NCI-H146 treated with DMSO at 0.1 percent for 48 hours (cell line): ENCODE results near the gene RERE.

ENCODE experiments used
- DNase-seq: peaks from one replicate; lab custom pipeline; 2025; ENCODE audit not compliant: unreplicated experiment; lab: John Stamatoyannopoulos, UW

Gene RERE

DNA sequence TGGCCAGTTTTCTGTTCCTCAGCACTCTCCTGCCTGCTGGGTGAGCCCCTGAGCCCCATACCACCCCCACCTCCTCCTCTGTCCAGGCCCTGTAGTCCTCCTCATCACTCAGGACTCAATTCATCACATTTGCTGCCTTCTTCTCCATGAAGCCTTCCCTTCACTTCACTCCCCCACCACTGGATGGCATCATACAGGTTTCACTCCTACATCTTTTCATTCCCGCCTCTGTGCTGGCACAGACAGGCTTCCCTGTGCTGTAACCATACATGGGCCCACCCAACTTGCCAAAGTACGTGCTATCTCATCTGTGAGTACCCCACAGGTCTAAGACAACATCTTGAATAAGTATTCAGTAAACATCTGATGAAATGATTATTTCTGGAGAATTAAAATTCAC lies 442.6 kb downstream of the RERE start:
- no peak for DNase-seq

DNA sequence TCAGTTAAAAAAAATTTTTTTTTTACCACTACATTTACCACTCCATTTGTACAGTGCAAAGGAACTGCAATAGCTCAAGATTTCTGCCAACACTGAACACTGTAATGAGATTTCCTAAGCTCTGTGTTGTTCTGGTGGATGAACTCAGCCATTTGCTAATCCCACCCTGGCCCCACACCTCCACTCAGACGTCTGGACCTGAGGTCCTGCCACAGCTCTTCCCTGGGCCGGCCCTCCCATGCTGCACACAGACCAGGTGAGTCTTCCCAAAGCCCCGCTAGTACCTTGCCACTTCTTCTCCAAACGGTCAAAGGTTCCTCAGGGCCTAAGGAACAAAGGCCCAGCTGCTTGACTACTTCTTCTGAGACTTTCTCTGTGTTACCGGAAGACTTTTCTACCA lies 443.1 kb downstream of the RERE start:
- DNase-seq = no peak

DNA sequence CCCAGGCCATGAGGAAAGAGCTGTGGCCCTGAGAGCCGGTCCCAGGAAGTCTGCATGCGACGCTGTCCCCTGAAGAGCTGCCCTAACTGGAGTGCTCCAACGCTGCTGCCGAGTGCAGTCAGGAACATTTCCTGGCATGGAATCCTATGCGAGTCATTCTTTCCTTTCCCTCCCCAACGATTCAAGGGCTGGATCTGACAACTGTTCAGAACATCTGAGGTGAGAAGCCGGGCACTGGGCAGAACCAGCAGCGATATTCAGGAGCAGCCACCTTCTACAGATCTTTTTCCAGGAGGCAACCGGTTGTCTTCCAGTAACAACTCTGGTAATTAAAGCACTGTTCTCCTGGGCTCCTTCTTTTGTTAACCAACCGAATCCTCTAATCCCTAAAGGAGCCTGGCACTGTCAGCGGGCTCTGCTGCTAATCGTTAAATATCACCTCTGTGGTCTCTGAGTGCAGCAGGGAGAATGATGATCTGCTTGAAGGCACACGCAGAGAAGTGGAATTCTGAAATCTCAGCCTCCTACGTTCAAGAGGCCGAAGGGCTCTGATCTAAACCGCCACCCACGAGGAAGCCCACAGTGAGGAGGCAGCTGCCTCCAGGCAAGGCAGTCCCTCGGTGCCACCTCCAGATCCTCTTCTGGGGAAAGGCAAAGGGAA lies 443.7 kb downstream of the RERE start:
- no peak for DNase-seq

DNA sequence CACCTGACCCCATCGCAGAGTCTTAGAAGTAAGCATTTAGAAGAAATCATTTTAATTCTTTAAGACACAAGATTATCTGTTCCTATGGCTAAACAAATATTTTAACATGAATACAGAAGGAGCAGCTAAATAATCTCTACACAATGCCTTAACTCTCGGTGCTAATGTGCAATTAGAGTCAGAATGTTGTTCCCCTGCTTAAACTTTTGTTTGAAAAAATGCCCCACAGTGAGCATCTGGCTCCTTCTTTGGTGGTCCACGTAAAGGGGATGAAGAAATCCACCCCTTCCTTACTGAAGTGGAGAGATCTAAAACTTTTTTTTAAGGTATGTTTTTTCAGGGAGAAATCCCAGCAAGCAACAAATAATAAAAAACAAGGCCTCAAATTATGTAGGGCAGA lies 444.3 kb downstream of the RERE start:
- no peak for DNase-seq

DNA sequence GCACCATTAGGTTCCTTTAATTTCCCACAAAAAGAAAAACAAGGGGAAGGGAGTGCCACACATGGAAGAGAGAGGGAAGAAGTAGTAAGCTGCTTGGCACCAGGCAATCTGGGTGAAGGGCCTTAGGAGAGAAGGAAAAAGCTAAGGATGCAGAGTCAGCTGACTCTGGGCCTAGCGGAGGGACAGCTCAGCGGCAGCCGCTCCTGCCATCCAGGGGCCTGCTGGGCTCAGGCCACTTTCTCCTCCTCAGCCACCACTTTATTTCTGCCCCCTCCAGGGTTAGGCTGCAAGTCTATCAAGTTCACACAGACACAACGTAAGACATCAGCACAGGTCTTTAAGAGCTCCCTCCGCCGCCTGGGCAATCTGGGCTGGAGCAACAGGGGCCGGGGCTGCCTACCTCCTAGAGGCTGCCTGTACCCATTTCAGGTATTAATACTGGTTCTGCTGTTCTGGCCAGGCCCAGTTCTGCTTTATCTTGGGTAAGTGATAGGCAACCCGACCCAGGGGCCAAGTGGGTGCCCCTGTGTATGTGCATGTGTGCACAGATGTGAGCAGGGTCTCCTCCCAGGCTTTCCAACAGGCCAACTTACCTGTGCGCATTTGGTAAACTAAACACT lies 446.0 kb downstream of the RERE start:
- DNase-seq = no peak

DNA sequence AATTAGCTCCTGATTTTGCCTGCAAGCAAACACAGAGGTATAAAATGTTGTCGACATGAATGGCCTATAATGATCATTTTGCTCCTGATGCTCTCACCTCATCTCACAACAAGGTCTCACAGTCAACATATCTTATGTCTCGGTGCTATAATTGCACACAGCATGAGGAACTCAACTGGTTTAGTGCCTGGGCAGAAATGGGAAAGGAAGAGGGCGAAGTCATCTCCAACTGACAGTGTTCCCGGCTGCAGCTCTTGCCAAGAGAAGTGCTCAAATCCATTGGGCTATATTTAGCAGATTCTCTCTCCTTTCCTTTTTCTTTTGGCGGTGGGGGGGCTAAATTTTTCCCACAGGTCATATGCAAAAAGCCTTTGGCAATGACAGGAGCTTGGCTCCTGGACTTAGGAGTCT lies 446.5 kb downstream of the RERE start:
- DNase-seq = no peak

DNA sequence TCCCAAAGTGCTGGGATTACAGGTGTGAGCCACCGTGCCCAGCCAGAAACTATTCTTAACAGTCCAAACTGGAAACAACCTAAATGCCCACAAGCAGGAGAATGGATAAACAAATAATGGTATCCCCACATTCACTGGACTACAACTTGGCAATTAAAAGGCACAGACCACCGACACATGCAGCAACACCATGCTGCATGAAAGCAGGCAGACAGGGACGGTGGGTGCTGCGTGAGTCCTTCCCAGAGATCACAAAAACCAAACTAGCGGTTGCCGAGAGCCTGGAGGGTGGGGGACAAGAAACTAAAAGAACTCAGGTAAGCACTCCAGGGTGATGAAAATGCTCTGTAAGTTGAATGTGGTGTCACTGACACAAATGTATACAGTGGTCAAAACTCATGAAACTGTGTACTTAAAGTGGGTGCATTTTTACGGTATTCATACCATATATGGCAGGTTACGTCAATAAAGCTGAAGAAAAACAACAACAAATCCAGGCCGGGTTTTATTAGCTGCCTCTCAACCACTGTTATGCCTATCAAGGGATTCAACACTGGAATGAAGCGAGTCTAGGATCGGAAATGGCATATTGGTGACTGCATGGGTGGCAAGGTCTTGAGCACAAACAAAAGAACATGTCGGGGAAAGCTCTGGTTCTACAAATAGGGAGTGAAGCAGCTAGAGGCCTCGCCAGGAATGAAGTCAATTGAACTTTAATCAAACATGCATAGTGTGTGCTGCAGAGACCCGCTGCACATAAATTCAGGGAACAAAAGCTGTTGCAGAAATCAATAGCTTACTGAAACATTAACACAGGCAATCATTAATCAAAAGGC lies 447.2 kb downstream of the RERE start:
- DNase-seq = peak; percentile 61

DNA sequence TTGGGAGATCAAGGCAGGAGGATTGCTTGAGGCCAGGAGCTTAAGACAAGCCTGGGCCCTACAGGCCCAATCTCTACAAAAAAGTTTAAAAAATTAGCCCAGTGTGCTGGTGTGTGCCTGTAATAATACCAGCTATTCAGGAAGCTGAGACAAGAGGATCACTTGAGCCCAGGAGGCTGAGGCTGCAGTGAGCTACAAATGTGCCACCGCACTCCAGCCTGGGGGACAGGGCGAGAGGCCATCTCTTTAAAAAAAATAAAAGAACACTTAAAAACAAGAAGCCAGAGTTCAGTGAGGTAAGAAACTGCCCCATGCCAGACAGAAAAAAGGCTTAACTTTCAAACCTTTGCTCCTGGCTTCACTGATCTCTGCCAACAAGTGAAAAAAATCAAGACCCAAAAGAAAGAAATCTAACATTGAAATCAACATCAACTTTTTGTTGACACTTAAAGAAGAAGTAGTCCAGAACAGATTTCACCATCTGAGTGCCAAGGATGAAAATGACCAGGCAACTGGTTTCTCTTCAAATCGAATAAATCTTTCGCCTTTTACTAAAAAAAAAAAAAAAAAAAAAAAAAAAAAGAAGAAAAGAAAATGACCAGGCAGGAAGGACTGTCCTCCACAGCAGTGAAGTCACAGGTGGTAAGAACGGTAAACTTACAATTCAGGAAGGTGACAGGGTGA lies 448.3 kb downstream of the RERE start:
- no peak for DNase-seq

DNA sequence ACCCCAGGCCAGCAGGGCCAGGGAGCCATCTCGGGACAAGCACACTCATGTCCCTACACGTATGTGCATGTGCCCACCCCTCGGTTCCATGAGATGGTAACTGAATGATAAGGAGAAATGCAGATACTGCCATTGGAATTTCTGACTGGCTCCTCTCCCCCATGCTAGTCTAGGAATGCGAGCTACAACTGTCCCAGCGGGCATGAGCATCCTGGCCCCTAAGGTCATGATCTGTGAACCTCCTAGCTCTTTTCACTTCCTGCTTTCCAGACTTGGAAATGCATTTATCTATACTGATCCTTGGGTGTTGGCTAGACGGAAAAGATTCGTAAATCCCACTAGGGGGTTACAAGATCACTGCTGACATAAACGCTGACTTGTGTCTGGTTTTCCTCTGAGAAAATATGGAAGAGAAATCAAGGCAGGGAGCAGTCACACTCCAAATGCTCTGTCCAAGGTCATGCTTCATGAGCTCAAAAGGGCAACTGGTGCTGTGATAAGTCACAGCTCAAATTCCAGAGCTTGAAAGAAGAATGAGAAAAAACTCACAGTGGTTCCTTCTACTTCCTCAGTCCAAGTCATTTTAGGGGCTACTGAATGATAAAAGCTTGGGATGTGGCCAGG lies 449.8 kb downstream of the RERE start:
- DNase-seq = no peak

DNA sequence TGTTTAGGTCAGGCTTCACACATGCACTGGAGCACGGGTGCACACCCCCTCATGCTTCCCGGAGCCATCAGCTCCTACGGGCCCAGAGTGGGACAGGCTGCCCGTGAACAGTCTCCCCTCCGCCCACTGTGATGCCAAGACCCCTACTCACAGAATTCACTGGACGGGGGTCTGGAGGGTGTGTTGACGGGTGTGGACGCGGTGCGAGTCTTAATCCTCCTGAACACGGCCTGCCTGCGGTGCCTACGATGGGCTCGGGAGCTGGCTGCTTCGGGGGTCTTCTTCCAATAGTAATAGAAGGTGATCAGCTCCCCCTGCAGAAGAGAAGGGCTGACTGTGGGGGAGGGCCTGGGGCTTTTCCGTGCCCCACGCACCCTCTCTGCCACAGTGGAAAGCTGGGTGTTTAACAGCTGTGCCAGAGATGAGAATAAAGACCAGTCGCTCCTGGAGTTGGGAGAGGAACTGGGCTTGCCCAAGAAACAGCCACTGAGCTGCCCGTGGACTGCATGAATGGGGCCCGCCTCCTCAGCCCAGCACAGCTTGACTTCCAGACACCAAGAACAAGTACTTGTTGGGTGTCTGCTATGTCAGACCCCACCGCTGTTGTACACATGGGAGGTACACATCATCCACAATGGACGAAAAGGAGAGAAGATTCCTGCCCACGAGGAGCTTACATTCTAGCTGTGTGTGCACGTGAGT lies 451.6 kb downstream of the RERE start:
- no peak for DNase-seq

DNA sequence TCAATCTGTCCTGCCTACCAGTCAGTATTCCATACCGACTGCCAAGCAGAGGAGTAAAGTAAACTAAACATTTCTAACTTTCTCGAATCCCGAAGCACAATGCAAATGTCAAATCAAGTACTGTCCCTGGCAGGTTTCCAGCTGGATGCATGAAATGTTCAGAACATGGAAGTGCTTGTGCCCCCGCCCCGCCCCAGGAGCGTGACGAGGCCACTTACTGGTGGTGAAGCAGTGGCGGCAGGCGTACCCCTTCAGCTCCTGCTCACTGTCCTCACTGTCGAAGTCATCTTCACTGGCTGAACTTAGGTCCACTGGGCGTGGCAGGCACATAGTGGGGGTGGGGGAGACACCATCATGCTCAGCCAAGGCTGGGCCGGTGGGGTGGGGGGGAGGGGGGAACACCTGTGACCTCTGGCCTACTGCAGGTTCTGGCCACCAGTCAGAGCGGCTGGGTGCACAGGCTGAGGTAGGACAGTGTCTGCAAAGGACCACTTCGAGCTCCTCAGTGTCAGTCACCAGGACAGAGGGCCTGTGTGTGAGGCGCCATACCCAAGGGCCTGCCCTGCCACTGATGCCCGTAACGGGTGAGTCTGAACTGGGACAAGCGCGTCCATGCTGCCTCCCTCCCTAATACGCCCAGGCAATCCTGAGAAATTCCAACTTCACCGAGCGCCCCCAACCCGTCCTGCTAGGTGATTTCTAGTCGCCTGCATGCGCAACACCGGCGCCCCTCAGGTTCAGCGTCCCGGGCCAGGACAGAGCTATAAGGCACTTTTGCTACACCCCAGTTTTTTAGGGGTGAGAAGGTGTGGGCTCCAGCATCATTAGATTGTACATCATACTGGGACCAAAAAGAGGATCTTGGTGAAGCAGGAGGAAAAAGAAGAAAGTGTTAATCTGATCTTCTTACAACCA lies 452.7 kb downstream of the RERE start:
- no peak for DNase-seq

DNA sequence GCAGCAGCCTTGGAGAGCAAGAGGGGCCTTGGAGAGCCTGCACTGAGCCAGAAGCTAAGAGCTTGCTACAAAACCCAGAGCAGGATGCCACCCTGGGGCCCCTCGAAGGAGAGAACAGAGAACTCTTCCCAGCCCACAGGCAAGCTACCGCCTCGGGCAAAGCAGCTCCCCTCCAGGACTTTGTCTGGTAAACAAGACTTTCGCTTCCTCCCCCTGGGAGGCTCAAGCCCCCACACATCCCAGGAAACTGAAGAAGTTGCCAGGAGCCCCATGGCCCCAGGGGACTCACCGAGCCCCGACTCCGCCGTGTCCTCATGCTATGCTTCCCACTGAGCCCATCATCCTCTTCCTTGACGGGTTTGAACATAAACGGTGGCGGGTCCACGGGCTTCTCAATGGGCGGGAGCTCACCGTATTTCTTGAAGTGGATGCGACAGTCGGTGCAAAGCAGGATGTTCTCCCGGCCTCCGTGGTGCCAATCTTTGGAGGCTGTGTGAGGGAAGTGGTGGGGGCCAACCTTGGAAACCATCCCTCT lies 453.6 kb downstream of the RERE start:
- no peak for DNase-seq

DNA sequence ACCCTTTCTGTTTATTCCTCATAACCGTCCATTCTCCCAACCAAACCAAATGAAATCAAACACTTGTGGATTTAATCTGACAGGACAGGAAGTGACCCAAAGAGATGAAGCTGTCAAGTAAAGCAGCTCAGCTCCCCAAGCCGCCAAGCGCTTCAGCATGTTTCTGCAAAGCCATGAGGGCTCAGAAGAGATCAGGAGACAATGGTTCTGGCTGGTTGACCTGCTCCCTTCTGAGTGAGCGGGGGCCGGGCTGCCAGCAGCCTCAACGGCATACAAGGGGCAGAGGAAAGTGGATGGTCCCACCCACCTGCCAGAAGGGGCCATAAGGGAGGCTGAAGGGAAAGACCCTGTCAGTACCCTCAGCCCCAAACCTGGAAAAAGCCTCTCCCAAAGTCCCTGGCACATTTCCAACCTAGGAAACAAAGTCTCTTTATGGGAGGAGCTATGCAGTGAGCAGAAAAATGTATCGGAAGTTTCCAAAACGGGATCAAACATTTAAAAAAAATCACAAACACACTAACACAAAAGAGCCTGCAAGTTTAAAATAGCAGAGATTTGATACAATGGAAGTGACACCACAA lies 454.2 kb downstream of the RERE start:
- no peak for DNase-seq

DNA sequence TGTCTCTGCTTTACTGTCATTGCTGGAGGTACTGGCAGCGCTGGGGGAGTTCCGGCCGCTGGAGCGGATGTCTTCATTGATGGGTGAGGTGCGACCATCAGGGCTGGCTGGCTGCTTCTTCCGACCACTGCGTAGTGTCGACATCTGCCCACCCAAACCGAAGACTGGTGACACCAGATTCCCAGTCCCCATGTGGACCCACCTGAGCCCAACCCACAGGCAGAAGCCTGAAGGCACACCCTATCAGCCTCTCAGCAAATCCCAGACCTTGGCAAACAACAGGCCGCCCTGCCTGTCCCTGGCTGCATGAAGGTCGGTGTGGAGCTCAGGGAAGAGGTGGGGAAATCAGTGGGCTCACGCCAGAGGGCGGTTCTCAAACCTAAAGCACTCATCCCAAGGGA lies 454.7 kb downstream of the RERE start:
- no peak for DNase-seq

DNA sequence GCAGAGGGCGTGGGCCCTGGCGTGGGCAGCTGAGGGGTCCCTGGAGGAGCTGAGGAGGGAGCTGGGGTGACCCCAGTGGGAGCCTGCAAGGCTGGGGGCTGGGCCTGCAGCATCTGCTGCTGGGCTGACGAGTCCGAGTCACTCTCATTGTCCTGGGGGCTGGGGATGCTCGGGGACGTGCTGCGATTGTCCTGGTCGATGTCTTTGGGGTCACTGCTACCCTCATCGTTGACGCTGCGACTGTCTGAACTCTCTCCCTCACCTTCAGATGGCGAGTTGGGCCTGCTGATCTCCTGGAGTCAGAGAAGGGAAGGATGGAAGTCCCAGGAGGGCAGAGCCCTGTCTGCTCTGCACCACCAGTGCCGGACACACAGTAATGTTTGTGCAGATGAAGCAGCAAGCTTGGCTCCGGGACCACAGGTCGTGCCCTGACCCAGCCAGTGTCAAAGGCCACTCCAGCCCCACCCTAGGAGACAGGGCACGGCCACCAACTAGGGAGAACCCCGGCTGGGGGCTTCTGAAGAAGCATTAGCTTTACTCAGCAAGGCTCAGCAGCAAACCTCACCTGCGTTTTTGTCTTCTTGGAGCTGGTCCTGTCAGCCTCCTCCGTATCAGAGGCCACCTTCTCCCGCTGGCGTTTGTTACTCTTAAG lies 456.1 kb downstream of the RERE start:
- no peak for DNase-seq

DNA sequence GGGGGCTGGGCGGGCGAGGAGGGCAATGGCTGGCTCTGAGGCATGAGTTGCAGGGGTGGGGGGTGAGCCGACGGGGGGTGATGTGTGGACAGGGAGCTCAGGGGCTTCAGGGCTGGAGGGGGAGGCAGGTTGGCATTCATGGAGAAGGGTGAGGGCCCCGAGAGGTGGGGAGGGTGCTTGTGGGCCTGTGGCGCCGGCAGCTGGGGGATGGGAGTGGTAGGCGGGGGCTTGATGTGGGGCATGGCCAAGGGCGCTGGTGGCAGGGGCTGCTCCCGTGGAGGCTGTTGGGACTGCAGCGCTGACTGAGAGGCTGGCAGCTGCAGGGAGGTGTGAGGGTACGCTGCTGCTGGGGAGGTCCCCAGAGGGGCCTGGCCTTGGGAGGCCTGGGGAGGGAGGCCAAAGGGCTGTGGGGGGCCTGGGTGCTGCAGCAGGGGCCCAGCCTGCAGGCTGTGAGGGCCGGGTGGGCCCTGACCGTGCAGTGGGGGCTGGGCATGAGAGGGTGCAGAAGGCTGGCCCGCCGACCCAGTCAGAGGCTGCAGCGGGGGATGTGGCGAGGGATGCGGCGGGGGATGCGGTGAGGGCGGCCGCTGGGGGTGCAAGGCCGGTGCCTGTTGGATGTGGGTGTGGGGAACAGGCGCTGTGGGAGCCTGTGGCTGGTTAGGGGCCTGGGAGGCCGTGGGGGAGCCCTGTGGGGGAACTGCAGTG lies 456.8 kb downstream of the RERE start:
- no peak for DNase-seq

DNA sequence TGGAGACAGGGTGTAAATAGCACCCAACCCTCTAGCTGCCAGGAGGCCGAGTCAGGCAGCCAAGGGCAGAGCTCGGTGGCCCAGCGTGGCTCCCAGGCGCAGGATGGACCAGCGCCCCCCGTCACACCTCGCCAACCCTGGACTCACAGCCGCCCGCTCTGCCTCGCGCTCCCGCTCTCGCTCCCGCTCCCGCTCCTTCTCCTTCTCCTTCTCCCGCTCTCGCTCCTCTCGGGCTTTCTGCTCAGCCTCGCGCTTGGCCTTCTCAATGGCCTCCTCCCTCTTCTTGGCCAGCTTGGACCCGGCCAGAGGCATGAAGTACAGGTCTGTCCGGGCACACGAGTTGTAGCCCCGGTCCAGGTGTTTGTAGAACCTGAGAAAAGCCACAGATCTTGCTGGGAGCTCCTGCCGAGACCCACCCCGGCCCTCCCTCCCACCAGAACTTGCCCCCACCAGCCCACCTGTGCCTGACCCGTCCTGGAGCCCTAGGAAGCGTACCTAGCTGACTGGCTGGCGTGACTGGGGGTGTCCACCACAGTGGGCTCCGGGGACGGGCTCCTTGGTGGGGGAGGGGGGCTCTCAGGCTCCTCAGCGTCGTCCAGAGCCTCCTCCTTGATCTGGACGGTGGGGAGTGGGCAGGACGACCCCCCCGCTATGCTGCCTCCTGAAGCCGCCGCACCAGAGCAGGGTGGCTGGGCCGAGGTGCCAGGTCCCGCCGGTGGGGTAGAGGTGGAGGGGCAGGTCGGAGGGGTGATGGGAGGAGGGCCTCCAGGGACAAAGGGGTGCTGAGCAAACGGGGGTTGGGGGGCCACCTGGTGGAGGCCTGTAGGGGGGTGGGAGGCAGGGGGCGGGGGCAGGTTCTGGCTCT lies 457.6 kb downstream of the RERE start:
- DNase-seq = no peak
